Measurements from ENCODE around the gene CHD6. TPM values are rescaled to one million over a fixed set of nuclear protein-coding genes. Genes with fewer than 3 reads are reported as not detected.
A peak's percentile ranks its signal among the peaks of the same experiment; 100 is the strongest.

Gene CHD6
- total and polyA plus RNA-seq, 2 experiments from 2014 or later = 12.6 to 24.9 TPM

DNA sequence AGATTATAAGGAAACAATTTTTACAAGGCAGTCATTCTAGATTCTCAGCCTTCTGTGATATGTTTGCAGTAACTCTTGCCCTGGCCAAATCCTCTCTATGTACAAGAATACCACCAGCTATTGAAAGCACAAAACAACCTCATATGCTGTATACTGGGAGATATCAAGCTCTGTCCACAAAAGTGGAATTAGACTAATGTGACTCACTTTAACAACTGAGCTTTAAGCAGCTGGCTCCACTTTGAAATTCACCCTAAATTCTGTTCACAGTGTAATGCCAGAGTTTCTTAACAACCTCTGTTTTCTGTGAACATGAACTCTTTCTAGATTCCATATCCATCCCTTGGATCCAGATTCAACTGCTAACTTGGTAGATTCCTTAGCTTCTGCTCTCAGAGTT, 47.6 kb downstream of the CHD6 start:
- Histone ChIP-seq H3K9me2 (ENCODE audit: insufficient read depth) (no peaks in the 10 kb centered on the region), H3K36me3 (ENCODE audit: low read depth) (no peaks in the 10 kb centered on the region), H3K27me3 (replicated peaks; ENCODE audit: insufficient read depth) (no peaks in the 10 kb centered on the region), H3F3A (ENCODE audit: insufficient read depth) (no peaks in the 10 kb centered on the region), H3K79me2 (ENCODE audit: insufficient read depth) (peaks cover 100% of the 10 kb centered on the region), H3K27ac (no peak overlapping the region), H3K4me3 (no peak overlapping the region), H3K4me1 (ENCODE audit: insufficient read depth) (peaks cover 3% of the 10 kb centered on the region), H3K9me3 (ENCODE audit: low read depth) (no peaks in the 10 kb centered on the region), H4K20me1 (ENCODE audit: insufficient read depth) (peaks cover 29% of the 10 kb centered on the region), H3K9ac (no peak overlapping the region), H2AFZ (no peak overlapping the region), H3K4me2 (ENCODE audit: unreplicated experiment) (no peak overlapping the region)
- DNase-seq = peak; percentile 21
- no peak for TF ChIP-seq EZH2phosphoT487 (IDR thresholded peaks at IDR 0.05; ENCODE audit: insufficient read depth, low read depth)
- in situ Hi-C loops (cut with MboI) = no loop called here

GRCh38 chr20:41567615-41568014, 50.6 kb downstream of the CHD6 start:
- Histone ChIP-seq H3K4me2 (ENCODE audit: unreplicated experiment) (no peak overlapping the region), H3K79me2 (ENCODE audit: insufficient read depth) (peaks cover 100% of the 10 kb centered on the region), H4K20me1 (ENCODE audit: insufficient read depth) (peaks cover 25% of the 10 kb centered on the region), H3K36me3 (ENCODE audit: low read depth) (no peaks in the 10 kb centered on the region), H3K9ac (no peak overlapping the region), H2AFZ (no peak overlapping the region), H3K27me3 (replicated peaks; ENCODE audit: insufficient read depth) (no peaks in the 10 kb centered on the region), H3K4me3 (no peak overlapping the region), H3K9me3 (ENCODE audit: low read depth) (no peaks in the 10 kb centered on the region), H3K9me2 (ENCODE audit: insufficient read depth) (no peaks in the 10 kb centered on the region), H3K4me1 (ENCODE audit: insufficient read depth) (peaks cover 4% of the 10 kb centered on the region; the same call in 1 of the 2 replicates), H3K27ac (no peak overlapping the region), H3F3A (ENCODE audit: insufficient read depth) (no peaks in the 10 kb centered on the region)
- WGBS, 2 experiments (ENCODE audit: low coverage in 1 of 2, low lambda C conversion rate in 2 of 2, missing lambda C conversion rate in 2 of 2) = 92 to 100% methylated on average over 2 of the region's 2 CpGs
- no peak for TF ChIP-seq EZH2 (IDR thresholded peaks at IDR 0.05; ENCODE audit: insufficient read depth, poor library complexity, severe bottlenecking)
- no peak for TF ChIP-seq EZH2phosphoT487 (IDR thresholded peaks at IDR 0.05; ENCODE audit: insufficient read depth, low read depth)
- in situ Hi-C loops (cut with MboI) = no loop called here
- DNase-seq = no peak

GRCh38 chr20:41566896-41567527, 51.2 kb downstream of the CHD6 start:
- Histone ChIP-seq H3K9me2 (ENCODE audit: insufficient read depth) (no peaks in the 10 kb centered on the region), H3K4me2 (ENCODE audit: unreplicated experiment) (no peak overlapping the region), H3K9me3 (ENCODE audit: low read depth) (no peaks in the 10 kb centered on the region), H4K20me1 (ENCODE audit: insufficient read depth) (peaks cover 30% of the 10 kb centered on the region), H3F3A (ENCODE audit: insufficient read depth) (no peaks in the 10 kb centered on the region), H3K9ac (no peak overlapping the region), H3K4me3 (no peak overlapping the region), H3K79me2 (ENCODE audit: insufficient read depth) (peaks cover 100% of the 10 kb centered on the region), H3K27me3 (replicated peaks; ENCODE audit: insufficient read depth) (no peaks in the 10 kb centered on the region), H3K36me3 (ENCODE audit: low read depth) (no peaks in the 10 kb centered on the region), H3K27ac (no peak overlapping the region), H3K4me1 (ENCODE audit: insufficient read depth) (peaks cover 5% of the 10 kb centered on the region; the same call in 1 of the 2 replicates), H2AFZ (no peak overlapping the region)
- WGBS, 2 experiments (ENCODE audit: low coverage in 1 of 2, low lambda C conversion rate in 2 of 2, missing lambda C conversion rate in 2 of 2) = 86 to 89% methylated on average over 3 of the region's 3 CpGs
- TF ChIP-seq EZH2 (IDR thresholded peaks at IDR 0.05; ENCODE audit: insufficient read depth, poor library complexity, severe bottlenecking) (no peak), EZH2phosphoT487 (IDR thresholded peaks at IDR 0.05; ENCODE audit: insufficient read depth, low read depth) (no peak)
- in situ Hi-C loops (cut with MboI) = no loop called here
- no peak for DNase-seq

- no peaks in the 10 kb centered on the region for H3K9me3 ChIP-seq (ENCODE audit: low read depth)
- no peak overlapping the region for H3K27ac ChIP-seq
- H3K4me2 ChIP-seq (ENCODE audit: unreplicated experiment) = no peak overlapping the region
- H3K4me1 ChIP-seq (ENCODE audit: insufficient read depth) = peaks cover 5% of the 10 kb centered on the region; the same call in 1 of the 2 replicates
- H3F3A ChIP-seq (ENCODE audit: insufficient read depth) = no peaks in the 10 kb centered on the region
- no peak overlapping the region for H2AFZ ChIP-seq
- H3K9ac ChIP-seq = no peak overlapping the region
- H4K20me1 ChIP-seq (ENCODE audit: insufficient read depth) = peaks cover 27% of the 10 kb centered on the region; the same call in 1 of the 2 replicates
- TF ChIP-seq EZH2phosphoT487 (IDR thresholded peaks at IDR 0.05; ENCODE audit: insufficient read depth, low read depth) (no peak), EZH2 (IDR thresholded peaks at IDR 0.05; ENCODE audit: insufficient read depth, poor library complexity, severe bottlenecking) (no peak)
- 95 to 100% methylated on average over 1 of the region's 1 CpG for WGBS, 2 experiments (ENCODE audit: low coverage in 1 of 2, low lambda C conversion rate in 2 of 2, missing lambda C conversion rate in 2 of 2)
- H3K9me2 ChIP-seq (ENCODE audit: insufficient read depth) = no peaks in the 10 kb centered on the region
- no peaks in the 10 kb centered on the region for H3K27me3 ChIP-seq (replicated peaks; ENCODE audit: insufficient read depth)
- H3K4me3 ChIP-seq = no peak overlapping the region
- peak; percentile 50 for DNase-seq
- peaks cover 100% of the 10 kb centered on the region for H3K79me2 ChIP-seq (ENCODE audit: insufficient read depth)
- in situ Hi-C loops (cut with MboI) = no loop called here
- H3K36me3 ChIP-seq (ENCODE audit: low read depth) = no peaks in the 10 kb centered on the region
Observed at GRCh38 chr20:41563087-41563486, 55.1 kb downstream of the CHD6 start.
